HG03135 (cell line): ENCODE data around the gene OLFM2.
A peak's percentile ranks its signal among the peaks of the same experiment; 100 is the strongest.
"Not testable (repeated sequence)": the region's sequence is repeated elsewhere in the genome, so short reads cannot be mapped to it uniquely, and the experiment has no call there.

Experiments
- ATAC-seq: cut with Tn5 transposase; IDR thresholded peaks from one replicate; pipeline ENCODE4 v1.9.1; 2021; ENCODE audit warnings: mild to moderate bottlenecking, moderate library complexity; ENCODE audit not compliant: unreplicated experiment

OLFM2 gene

DNA sequence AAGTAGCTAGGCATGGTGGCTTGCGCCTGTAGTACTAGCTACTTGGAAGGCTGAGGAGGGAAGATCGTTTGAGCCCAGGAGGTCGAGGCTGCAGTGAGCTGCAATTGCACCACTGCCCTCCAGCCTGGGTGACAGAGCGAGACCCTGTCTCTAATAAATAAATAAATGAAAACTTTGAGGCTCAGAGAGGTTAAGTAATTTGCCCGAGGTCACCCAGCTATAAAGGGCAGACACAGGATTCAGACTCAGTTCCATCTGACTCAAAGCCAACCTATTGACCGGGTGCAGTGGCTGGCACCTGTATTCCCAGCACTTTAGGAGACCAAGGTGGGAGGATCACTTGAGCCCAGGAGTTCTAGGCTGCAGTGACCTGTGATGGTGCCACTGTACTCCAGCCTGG is 7.4 kb upstream of the OLFM2 start:
- ATAC-seq: no peak

DNA sequence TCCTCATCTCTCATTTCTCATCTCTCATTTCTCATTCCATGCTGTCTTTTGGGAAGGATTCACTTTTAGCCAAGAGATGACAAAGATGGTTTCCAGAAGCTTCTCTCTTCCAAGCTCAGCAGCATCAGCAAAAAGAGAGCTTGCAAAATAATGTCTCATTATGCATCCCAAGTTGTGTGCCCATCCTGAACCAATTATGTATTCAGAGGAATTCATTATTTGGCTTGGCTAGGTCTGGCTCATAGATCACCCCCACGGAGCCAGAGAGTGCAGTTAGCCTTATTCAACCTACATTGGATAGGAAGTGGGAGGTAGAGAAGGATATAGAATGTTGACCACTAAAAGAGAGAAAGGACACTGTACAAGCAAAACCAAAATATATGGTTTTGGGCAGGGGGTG is 5.4 kb upstream of the OLFM2 start:
- ATAC-seq: no peak

- no peak for ATAC-seq
Measured at GRCh38 chr19:9941231-9941630, 4.9 kb upstream of the OLFM2 start.

GRCh38 chr19:9940778-9941177 is 4.5 kb upstream of the OLFM2 start:
- ATAC-seq: no peak

DNA sequence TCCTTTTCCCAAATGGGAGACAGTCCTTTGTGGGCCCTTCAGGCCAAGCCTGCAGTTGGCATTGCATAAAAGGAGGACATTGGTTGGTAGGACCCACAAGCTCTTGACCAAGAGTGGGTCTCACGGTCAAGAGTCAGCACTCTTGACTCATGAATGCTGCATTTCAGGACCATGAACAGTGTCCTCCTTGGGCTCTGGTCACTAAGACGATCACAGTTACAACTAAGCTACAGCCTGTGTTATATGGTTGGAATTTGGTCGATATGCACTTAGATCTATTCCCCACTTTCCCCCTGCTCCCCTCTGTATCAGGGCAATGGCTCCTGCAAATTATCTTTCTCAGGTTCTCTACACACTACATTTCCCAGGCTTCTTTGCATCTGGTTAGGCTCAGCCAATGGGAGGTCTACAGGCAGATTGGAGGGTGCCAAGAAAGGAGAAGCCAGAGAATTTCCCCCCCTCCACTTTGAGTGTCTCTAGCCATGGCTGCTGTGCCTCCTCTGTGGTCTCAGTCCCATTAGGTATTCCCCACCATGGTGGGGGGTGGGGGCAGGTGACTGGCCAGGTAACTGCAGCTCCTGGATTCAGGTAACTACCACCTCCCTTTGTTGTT is 3.1 kb upstream of the OLFM2 start:
- ATAC-seq: no peak

- no peak for ATAC-seq
Measured at GRCh38 chr19:9937001-9937411, 691 bp upstream of the OLFM2 start.

DNA sequence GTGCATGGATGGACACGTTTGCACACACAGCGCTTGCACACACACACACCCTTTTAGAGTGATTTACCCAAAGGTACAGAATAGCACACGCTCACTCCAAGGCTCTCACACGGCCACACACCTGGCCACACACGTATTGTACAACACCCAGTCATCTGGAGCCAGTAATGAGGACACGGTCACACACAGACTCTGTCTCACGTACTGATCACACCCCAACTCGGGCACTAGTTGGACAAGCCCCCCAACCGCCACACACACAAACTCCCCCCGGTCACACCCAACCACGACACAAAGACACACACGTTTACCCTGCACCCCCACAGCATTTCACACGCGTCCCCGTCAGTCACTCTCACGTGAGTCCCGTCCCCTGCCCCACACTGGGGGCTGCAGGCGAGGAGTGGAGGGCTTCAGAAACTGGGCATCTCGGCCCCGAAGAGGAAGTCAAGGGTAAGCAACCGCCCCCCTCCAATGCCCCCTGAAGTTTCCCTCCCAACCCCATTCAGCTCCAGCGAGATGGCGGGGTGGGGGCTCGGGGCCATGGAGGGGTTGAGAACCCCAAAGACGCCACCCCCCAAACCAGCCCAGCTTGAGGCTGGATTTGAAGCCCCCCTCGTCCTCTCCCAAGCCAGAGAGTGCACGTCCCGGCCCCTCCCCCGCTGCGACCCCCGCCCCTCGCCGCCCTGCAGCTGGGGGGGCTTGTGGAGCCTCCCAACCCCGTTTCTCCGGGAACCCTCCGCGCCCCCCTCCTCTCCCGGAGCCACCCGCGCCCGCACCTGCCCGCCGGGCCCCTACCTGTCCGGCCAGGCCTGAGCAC is 599 bp downstream of the OLFM2 start:
- ATAC-seq: no peak

- peak; percentile 60 for ATAC-seq
Measured at GRCh38 chr19:9934132-9934950, 2.0 kb downstream of the OLFM2 start.

GRCh38 chr19:9932835-9933234 is 3.5 kb downstream of the OLFM2 start:
- ATAC-seq: no peak

GRCh38 chr19:9931629-9932028 is 4.7 kb downstream of the OLFM2 start:
- no peak for ATAC-seq

DNA sequence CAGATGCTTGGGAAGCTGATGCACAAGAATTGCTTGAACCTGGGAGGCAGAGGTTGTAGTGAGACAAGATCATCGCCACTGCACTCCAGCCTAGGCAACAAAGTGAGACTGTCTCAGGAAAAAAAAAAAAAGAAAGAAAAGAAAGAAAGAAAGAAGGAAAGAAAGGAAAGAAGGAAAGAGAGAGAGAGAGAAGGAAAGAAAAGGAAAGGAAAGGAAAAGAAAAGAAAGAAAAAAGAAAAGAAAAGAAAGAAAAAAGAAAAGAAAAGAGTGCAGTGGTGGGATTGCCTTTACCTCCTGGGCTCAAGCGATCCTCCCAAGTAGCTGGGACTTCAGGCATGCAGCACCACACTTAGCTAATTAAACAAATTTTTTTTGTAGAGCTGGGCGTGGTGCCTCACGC is 12.9 kb downstream of the OLFM2 start:
- ATAC-seq: no peak

DNA sequence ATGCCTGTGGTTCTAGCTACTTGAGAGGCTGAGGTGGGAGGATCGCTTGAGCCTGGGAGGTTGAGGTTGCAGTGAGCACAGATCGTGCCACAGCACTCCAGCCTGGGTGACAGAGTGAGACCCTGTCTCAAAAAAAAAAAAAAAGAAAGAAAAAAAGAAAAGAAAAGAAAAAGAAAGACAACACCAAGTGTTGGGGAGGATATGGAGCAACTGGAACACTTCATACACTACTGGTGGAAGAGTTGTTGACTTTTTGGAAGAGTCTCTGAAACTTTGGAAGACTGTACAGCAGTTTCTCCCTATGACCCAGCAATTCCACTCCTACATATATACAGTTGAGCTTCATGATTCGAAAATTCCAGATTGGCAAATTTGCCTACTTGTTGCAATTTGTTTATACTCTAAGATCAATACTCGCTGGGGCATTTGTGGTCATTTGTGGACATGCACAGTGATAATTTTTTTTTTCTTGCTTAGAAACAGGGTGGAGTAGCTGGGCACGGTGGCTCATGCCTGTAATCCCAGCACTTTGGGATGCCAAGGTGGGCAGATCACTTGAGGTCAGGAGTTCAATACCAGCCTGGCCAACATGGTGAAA is 13.4 kb downstream of the OLFM2 start:
- ATAC-seq: not testable (repeated sequence)

GRCh38 chr19:9917321-9917720 is 19.0 kb downstream of the OLFM2 start:
- no peak for ATAC-seq

DNA sequence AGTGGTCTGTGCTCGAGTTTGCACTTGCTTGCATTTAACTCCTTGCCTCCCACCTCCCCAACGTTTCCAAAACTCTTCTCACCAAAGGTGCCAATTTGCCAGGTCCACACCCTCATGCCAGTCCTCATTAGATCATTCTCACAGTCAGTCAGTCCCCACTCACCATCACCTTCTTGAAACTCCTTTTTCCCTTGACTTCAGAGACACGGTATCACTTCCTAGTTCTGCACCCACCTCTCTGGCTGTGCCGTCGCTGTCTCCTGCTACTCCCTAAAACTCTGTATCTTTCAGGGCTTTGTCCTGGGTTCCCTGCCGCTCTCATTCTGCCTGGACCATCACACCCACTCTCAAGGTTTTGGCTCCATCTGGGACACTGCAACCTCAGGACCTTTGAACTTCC is 19.6 kb downstream of the OLFM2 start:
- ATAC-seq: no peak

- ATAC-seq: no peak
Measured at GRCh38 chr19:9914315-9915207, 21.8 kb downstream of the OLFM2 start.

GRCh38 chr19:9914001-9914314 is 22.4 kb downstream of the OLFM2 start:
- no peak for ATAC-seq

- ATAC-seq: no peak
Measured at GRCh38 chr19:9913237-9914000, 22.9 kb downstream of the OLFM2 start.

- no peak for ATAC-seq
Measured at GRCh38 chr19:9912551-9913236, 23.6 kb downstream of the OLFM2 start.

- ATAC-seq: no peak
Measured at GRCh38 chr19:9911524-9912185, 24.7 kb downstream of the OLFM2 start.
